DND-41 (cell line): Measurements from ENCODE around the gene CNTFR.
A peak's percentile ranks its signal among the peaks of the same experiment; 100 is the strongest.

Experiments used
- ATAC-seq: fragments of 200-7000 bp; cut with Tn5 transposase; 3 replicates; pipeline ENCODE4 v1.9.1; 2021; ENCODE audit warnings: low read depth; ENCODE audit not compliant: insufficient read depth
- DNase-seq: peaks from one replicate; pipeline ENCODE4 v3.0.0-alpha.2; 2020
- H2AFZ ChIP-seq: 2 replicates; pipeline ENCODE4 v1.6.0; 2012; ENCODE audit warnings: low read depth, low read length
- H3K27ac ChIP-seq: 2 replicates; pipeline ENCODE4 v1.5.1; 2012; ENCODE audit warnings: low read length, inconsistent platforms
- H3K27me3 ChIP-seq: fragments of 200-600 bp; sonication (generic); 2 replicates; pipeline ENCODE4 v1.6.0; 2012; ENCODE audit warnings: low read length, mild to moderate bottlenecking, inconsistent platforms; ENCODE audit not compliant: insufficient read depth, poor library complexity
- H3K36me3 ChIP-seq: 2 replicates; pipeline ENCODE4 v1.5.1; 2012; ENCODE audit warnings: low read length, inconsistent platforms; ENCODE audit not compliant: insufficient read depth
- H3K4me1 ChIP-seq: 2 replicates; pipeline ENCODE4 v1.5.1; 2012; ENCODE audit warnings: mild to moderate bottlenecking, low read length; ENCODE audit not compliant: insufficient read depth
- H3K4me2 ChIP-seq: 2 replicates; pipeline ENCODE4 v1.6.0; 2012; ENCODE audit warnings: mild to moderate bottlenecking, moderate library complexity, low read length, inconsistent platforms; ENCODE audit not compliant: insufficient read depth
- H3K4me3 ChIP-seq, 2 experiments: fragments of 200-600 bp in 1 of 2; shearing (Covaris generic) in 1 of 2; 2 replicates each; pipeline ENCODE4 v1.5.1; 2012 to 2016; ENCODE audit warnings: inconsistent platforms in 2 of 2, low read length in 2 of 2, mild to moderate bottlenecking in 2 of 2, low read depth in 1 of 2, moderate library complexity in 1 of 2
- H3K79me2 ChIP-seq: 2 replicates; pipeline ENCODE4 v1.6.0; 2012; ENCODE audit warnings: low read length, inconsistent platforms; ENCODE audit not compliant: insufficient read depth
- H3K9ac ChIP-seq: 2 replicates; pipeline ENCODE4 v1.6.0; 2012; ENCODE audit warnings: low read depth, mild to moderate bottlenecking, inconsistent platforms, low read length, moderate library complexity
- H3K9me3 ChIP-seq: 2 replicates; pipeline ENCODE4 v1.5.1; 2012; ENCODE audit warnings: low read length, moderate library complexity, mild to moderate bottlenecking, inconsistent platforms; ENCODE audit not compliant: insufficient read depth, severe bottlenecking
- H4K20me1 ChIP-seq: 2 replicates; pipeline ENCODE4 v1.6.0; 2012; ENCODE audit warnings: low read length; ENCODE audit not compliant: insufficient read depth
- CTCF ChIP-seq: IDR thresholded peaks from 2 replicates; pipeline ENCODE4 v1.5.1; 2012; ENCODE audit warnings: borderline replicate concordance, low read length, moderate library complexity, mild to moderate bottlenecking; ENCODE audit not compliant: poor library complexity, severe bottlenecking; ENCODE audit errors: extremely low read depth
- EZH2 ChIP-seq: IDR thresholded peaks from 3 replicates; pipeline ENCODE4 v1.6.1; 2012; ENCODE audit warnings: borderline replicate concordance, low read depth, mild to moderate bottlenecking, moderate library complexity, low read length, inconsistent platforms; ENCODE audit not compliant: severe bottlenecking

Gene CNTFR

DNA sequence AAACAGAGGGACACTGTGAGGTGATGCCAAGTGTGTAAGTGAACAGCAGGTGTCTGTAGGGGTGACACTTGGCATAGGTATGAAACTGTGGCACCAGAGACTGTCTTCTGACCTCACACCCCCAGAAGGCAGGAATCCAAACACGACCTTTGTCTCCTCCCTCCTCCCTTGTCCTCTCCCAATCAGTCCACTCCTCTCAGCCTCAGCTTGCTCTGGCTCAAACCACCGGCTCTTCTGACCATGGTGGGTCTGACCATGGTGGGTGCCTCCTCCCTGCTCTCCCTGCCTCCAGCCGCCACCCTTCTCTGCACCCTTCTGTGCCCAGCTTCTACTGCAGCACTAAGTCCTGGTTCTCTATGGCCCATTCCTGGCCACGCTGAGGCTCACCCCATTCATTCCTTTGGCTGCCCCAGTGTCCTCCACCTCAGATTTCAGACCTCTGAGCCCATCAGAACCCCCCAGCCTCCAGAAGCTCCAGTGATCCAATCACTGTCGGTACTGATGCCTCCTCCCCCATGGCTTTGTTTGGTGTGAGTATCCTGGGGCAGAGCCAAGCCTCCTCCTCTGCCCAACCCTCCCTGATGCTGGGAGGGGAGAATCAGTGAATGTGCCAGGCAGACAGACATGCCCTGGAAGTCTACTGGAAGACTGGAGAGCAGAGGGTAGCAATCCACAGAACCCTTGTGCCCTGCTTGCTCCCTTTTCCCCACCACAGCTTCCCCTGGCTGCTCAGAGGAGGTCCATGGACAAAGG lies 41.1 kb upstream of the CNTFR start:
- Histone ChIP-seq H3K27me3 (peaks cover 25% of the 10 kb centered on the region), H3K9me3 (no peaks in the 10 kb centered on the region), H3K4me2 (no peak overlapping the region), H2AFZ (no peak overlapping the region), H3K4me3 (no peak overlapping the region), H3K36me3 (peaks cover 10% of the 10 kb centered on the region), H3K9ac (no peak overlapping the region), H3K79me2 (peaks cover 6% of the 10 kb centered on the region), H4K20me1 (peaks cover 12% of the 10 kb centered on the region), H3K4me1 (peaks cover 5% of the 10 kb centered on the region), H3K27ac (no peak overlapping the region)
- ATAC-seq (no peak), DNase-seq (no peak)
- TF ChIP-seq CTCF (no peak), EZH2 (no peak)

DNA sequence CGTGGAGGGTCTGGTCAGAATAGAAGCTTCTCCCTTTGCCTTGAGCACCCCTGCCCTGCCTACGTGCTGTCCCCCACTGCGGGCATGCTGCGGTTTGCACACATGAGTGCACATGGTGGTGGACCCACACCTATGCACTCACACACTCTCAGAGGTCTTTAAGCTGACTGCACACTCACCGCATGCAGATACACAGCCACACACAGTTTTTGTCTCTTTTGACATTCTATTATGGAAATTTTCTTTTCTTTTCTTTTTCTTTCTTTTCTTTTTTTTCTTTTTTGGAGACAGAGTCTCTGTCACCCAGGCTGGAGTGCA lies 39.9 kb upstream of the CNTFR start:
- no peak overlapping the region for H3K4me3 ChIP-seq
- TF ChIP-seq EZH2: no peak
- TF ChIP-seq CTCF: no peak
- H3K27me3 ChIP-seq: peaks cover 25% of the 10 kb centered on the region
- H3K9ac ChIP-seq: no peak overlapping the region
- DNase-seq (no peak), ATAC-seq (no peak)
- H3K9me3 ChIP-seq: no peaks in the 10 kb centered on the region
- no peaks in the 10 kb centered on the region for H3K4me1 ChIP-seq
- H3K27ac ChIP-seq: no peak overlapping the region
- H3K36me3 ChIP-seq: no peaks in the 10 kb centered on the region
- no peak overlapping the region for H3K4me2 ChIP-seq
- H3K79me2 ChIP-seq: no peaks in the 10 kb centered on the region
- no peak overlapping the region for H2AFZ ChIP-seq
- H4K20me1 ChIP-seq: peaks cover 3% of the 10 kb centered on the region; the same call in 1 of the 2 replicates

GRCh38 chr9:34628656-34629490 lies 39.3 kb upstream of the CNTFR start, which contains the start of gene ARID3C:
Gene ARID3C, minus strand, starts transcription at chr9:34629066. Its CDS starts 1,052 bp downstream, at chr9:34628014.
- TF ChIP-seq EZH2: no peak
- TF ChIP-seq CTCF: no peak
- DNase-seq (no peak), ATAC-seq (peak; percentile 29; the same call in 1 of the 3 replicates)
- Histone ChIP-seq H3K9ac (no peak within 1 kb of the TSS), H3K79me2 (no peaks in the 10 kb centered on the region), H3K4me2 (no peak within 1 kb of the TSS), H3K4me1 (no peaks in the 10 kb centered on the region), H3K9me3 (no peaks in the 10 kb centered on the region), H3K36me3 (no peaks in the 10 kb centered on the region), H2AFZ (no peak within 1 kb of the TSS), H3K27me3 (peaks cover 25% of the 10 kb centered on the region), H4K20me1 (peaks cover 3% of the 10 kb centered on the region; the same call in 1 of the 2 replicates), H3K4me3 (no peak within 1 kb of the TSS), H3K27ac (no peak within 1 kb of the TSS)
